Subcutaneous abdominal adipose tissue (tissue), 5 donors: ENCODE measurements around the gene ANKRD55.
A peak's percentile ranks its signal among the peaks of the same experiment; 100 is the strongest.
"Not testable (repeated sequence)": the region's sequence is repeated elsewhere in the genome, so short reads cannot be mapped to it uniquely, and the experiment has no call there.

ENCODE experiments used
- H3K27ac ChIP-seq: one replicate; pipeline ENCODE4 v1.7.0; 2013; ENCODE audit warnings: low read depth, mild to moderate bottlenecking, inconsistent platforms, low read length, moderate library complexity
- H3K27me3 ChIP-seq, 5 donors: one replicate each; pipeline ENCODE4 v1.7.0; 2013; ENCODE audit warnings: low read length in 5 of 5, inconsistent platforms in 1 of 5; ENCODE audit not compliant: control insufficient read depth in 5 of 5, insufficient read depth in 4 of 5
- H3K36me3 ChIP-seq, 5 donors: one replicate each; pipeline ENCODE4 v1.7.0; 2013; ENCODE audit warnings: low read length in 5 of 5; ENCODE audit not compliant: control insufficient read depth in 5 of 5, insufficient read depth in 5 of 5
- H3K4me1 ChIP-seq, 5 donors: one replicate each; pipeline ENCODE4 v1.7.0; 2013; ENCODE audit warnings: low read length in 5 of 5, mild to moderate bottlenecking in 3 of 5, moderate library complexity in 1 of 5; ENCODE audit not compliant: control insufficient read depth in 5 of 5, insufficient read depth in 5 of 5
- H3K4me3 ChIP-seq, 5 donors: one replicate each; pipeline ENCODE4 v1.7.0; 2013; ENCODE audit warnings: low read length in 5 of 5, low read depth in 1 of 5
- H3K9ac ChIP-seq, 5 donors: one replicate each; pipeline ENCODE4 v1.7.0; 2013; ENCODE audit warnings: low read length in 5 of 5, mild to moderate bottlenecking in 4 of 5, moderate library complexity in 3 of 5
- H3K9me3 ChIP-seq, 5 donors: one replicate each; pipeline ENCODE4 v1.7.0; 2013; ENCODE audit warnings: low read length in 5 of 5; ENCODE audit not compliant: control insufficient read depth in 5 of 5
- donor health status: healthy.
- donor health status: healthy.
- donor health status: healthy.
- donor health status: healthy.
- donor health status: healthy.

Gene ANKRD55

DNA sequence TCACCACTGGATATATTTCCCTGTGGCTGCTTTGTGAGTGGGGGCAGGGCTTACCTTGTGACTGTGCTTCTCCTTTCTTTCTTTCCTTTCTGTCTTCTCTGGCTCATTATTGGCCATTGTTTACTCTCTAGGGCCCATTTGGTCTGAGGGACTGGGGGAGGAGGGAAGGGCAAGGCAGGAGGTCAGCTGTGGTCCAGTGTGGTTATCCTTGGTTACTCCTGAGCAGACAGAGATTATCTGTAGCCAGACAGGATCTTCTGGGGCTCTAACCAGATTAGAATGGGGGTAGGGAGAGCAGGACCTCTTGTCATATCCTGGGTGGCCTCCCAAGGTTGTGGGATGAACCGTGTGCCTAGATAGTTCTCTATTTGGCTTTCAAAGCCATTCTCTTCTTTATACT lies 71.2 kb downstream of the ANKRD55 start:
- no peaks in the 10 kb centered on the region for H3K27me3 ChIP-seq
- H3K27ac ChIP-seq = no peak overlapping the region
- H3K4me1 ChIP-seq = peaks cover 0 to 16% (median 0%) of the 10 kb centered on the region in 5 donors
- H3K9ac ChIP-seq = no peak overlapping the region
- no peak overlapping the region for H3K4me3 ChIP-seq
- H3K9me3 ChIP-seq = no peaks in the 10 kb centered on the region
- no peaks in the 10 kb centered on the region for H3K36me3 ChIP-seq

DNA sequence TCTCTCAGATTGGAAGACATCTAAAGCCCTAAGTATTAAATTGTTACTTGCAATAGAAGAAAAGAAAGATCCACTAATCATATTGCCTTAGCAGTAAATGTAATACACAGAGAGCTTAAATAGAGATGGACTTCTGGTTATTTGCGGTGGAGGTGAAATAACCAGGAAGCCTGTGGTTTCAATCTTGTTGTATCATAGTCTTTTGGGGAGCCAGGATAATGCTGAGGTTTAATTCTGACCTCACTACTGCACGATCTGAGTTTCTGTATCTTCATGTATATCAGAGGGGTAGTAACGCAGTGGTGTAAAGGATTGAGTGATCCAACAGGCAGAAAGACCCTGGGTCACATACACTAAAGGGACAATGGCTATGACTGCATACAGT lies 71.7 kb downstream of the ANKRD55 start:
- Histone ChIP-seq H3K4me1 (peaks cover 0 to 19% (median 0%) of the 10 kb centered on the region in 5 donors), H3K9me3 (no peaks in the 10 kb centered on the region), H3K9ac (no peak overlapping the region), H3K36me3 (no peaks in the 10 kb centered on the region), H3K27me3 (no peaks in the 10 kb centered on the region), H3K27ac (no peak overlapping the region), H3K4me3 (no peak overlapping the region)

DNA sequence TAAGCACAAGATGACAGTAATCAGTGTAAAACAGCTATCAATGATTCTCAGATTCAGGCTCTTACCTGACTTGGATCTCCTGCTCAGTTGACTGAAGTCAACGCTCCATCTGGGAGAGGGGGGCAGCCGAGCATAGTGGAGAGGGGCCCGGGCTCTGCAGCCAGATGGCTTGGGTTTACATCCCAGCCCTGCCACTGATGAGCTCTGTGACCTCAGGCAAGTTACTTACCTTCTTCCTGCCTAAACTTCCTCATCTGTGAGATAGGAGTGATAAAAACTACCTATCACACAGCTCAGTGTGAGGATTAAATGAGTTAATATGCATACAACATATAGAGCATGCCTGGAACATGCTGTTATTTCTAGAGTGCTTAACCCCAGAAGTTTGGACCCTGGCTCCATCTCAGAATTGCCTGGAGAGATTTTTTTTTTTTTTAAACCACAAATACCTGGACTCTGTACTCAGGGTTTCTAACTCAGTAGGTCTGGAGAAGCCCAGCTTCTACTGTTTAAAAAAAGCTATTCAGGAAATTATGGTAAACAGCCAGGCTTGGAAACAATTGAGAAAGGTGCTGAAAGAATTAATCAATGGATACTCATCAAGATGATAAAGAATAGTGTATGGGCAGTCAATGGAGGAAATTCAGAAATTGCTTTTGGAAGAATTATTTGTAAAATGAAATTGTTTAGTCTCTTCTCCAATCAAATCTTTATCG lies 72.2 kb downstream of the ANKRD55 start:
- H3K9ac ChIP-seq = no peak overlapping the region
- H3K36me3 ChIP-seq = no peaks in the 10 kb centered on the region
- H3K9me3 ChIP-seq = no peaks in the 10 kb centered on the region
- H3K4me3 ChIP-seq = no peak overlapping the region
- no peak overlapping the region for H3K27ac ChIP-seq
- H3K27me3 ChIP-seq = no peaks in the 10 kb centered on the region
- H3K4me1 ChIP-seq = peaks cover 0 to 23% (median 0%) of the 10 kb centered on the region in 5 donors

DNA sequence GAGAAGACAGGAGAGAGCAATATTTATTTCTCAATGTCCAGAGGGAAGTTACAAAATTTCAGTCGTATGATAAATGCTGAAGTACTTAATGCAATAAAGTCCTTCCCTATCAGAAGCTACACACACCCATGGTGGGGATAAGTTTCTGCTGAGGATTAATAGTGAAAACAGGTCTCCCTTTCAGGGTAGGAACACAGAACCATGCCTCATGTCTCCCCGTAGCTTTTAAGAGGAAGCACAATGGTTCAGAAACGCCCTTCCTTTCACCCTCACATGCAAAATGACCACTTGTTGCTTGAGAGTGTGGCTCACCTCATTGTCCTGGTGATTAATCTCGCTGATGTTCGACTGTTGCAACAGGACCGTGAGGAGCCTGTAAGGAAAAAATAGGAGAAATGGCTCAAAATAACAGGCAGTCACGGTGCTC lies 73.6 kb downstream of the ANKRD55 start:
- H3K9me3 ChIP-seq = no peaks in the 10 kb centered on the region
- H3K4me1 ChIP-seq = peaks cover 0 to 32% (median 8%) of the 10 kb centered on the region in 5 donors
- no peak overlapping the region for H3K27ac ChIP-seq
- H3K36me3 ChIP-seq = no peaks in the 10 kb centered on the region
- H3K27me3 ChIP-seq = no peaks in the 10 kb centered on the region
- H3K4me3 ChIP-seq = peak overlapping the region in 1 of 5 donors; percentile 7
- H3K9ac ChIP-seq = no peak overlapping the region

DNA sequence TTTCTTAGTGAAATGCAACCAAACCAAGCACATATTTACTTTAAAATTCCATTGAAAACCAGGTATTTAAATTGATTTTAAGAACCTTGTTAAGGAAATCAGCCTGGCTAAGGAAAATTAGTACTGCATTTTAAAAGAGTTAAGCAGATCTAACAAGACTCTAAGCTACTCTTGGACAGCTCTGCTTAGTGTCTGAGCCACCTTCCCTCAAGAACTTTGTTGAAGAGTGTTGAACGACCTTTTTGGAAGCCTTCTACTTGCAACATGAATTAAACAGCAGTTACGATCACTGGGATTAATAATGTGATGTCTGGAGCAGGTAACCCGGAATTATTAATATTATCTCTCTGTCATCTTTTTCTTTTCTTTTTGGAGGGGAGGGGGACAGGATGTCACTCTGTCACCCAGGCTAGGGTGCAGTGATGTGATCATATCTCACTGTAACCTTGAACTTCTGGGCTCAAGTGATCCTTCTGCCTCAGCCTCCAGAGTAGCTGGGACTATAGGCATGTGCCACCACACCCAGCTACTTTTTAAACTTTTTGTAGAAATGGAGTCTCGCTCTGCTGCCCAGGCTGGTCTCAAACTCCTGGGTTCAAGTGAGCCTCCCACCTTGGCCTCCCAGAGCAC lies 74.7 kb downstream of the ANKRD55 start:
- no peak overlapping the region for H3K9ac ChIP-seq
- peaks cover 0 to 28% (median 8%) of the 10 kb centered on the region in 5 donors for H3K4me1 ChIP-seq
- no peak overlapping the region for H3K4me3 ChIP-seq
- H3K9me3 ChIP-seq = no peaks in the 10 kb centered on the region
- H3K36me3 ChIP-seq = no peaks in the 10 kb centered on the region
- H3K27ac ChIP-seq = no peak overlapping the region
- no peaks in the 10 kb centered on the region for H3K27me3 ChIP-seq

DNA sequence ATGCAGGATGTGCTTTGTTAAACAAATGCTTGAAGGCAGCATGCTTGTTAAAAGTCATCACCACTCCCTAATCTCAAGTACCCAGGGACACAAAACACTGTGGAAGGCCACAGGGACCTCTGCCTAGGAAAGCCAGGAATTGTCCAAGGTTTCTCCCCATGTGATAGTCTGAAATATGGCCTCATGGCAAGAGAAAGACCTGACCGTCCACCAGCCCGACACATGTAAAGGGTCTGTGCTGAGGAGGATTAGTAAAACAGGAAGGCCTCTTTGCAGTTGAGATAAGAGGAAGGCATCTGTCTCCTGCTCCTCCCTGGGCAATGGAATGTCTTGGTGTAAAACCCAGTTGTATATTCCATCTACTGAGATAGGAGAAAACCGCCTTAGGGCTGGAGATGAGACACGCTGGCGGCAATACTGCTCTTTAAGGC lies 75.9 kb downstream of the ANKRD55 start:
- H3K4me1 ChIP-seq = peaks cover 0 to 31% (median 9%) of the 10 kb centered on the region in 5 donors

DNA sequence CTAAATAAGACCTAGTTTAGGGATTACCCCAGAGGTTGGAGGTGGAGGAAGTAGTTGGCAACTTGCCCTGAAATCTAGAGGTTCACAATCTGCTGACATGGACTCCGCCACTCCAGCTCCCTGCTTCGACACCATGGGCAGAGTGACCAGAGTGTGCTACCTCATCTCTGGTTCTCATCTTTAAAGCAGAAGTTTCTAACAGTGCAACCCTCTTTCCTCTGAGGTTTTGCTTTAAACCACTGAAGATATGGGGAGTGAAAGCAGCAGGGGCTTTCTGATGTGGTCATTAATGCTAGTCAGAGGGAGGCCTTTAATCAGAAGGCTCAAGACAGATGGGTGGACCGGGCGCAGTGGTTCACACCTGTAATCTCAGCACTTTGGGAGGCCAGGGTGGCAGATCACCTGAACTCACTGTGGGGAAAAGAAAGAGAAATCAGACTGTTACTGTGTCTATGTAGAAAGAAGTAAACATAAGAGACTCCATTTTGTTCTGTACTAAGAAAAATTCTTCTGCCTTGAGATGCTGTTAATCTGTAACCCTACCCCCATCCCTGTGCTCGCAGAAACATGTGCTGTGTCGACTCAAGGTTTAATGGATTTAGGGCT lies 76.4 kb downstream of the ANKRD55 start:
- H3K4me3 ChIP-seq, H3K27ac ChIP-seq, H3K9me3 ChIP-seq, H3K9ac ChIP-seq, H3K27me3 ChIP-seq, H3K36me3 ChIP-seq: not testable (repeated sequence)
- H3K4me1 ChIP-seq = peaks cover 0 to 26% (median 9%) of the 10 kb centered on the region in 5 donors

More for the DNA sequence above, 75.9 kb downstream of the ANKRD55 start:
- H3K27ac ChIP-seq, H3K9ac ChIP-seq, H3K4me3 ChIP-seq, H3K36me3 ChIP-seq, H3K27me3 ChIP-seq, H3K9me3 ChIP-seq: not testable (repeated sequence)

DNA sequence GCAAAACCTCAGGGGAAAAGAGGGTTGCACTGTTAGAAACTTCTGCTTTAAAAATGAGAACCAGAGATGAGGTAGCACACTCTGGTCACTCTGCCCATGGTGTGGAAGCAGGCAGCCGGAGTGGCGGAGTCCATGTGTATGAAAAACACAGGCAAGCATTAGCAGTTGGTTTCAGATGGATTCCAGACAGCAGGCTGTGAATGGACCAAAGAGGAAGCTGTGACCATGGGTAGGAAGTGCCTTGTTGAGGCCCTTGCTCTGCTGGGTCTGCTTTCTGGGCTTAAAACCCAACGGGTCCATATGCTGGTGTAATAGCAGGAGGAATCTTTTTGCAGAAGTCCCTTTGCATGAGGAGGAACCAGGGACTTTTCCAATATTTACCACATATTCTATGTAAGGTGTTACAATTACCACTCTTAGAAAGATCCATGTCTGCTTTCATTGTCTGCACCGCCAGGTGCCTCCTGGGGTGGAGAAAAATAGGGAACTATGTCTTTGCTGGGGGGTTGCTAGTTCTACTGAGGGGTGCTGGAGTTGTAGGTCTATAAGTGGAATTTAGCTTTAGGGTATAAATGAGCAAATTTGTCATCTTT lies 77.0 kb downstream of the ANKRD55 start:
- Histone ChIP-seq H3K9ac (no peak overlapping the region), H3K27ac (no peak overlapping the region), H3K9me3 (no peaks in the 10 kb centered on the region), H3K27me3 (no peaks in the 10 kb centered on the region), H3K36me3 (no peaks in the 10 kb centered on the region), H3K4me1 (peaks cover 0 to 22% (median 9%) of the 10 kb centered on the region in 5 donors), H3K4me3 (no peak overlapping the region)

DNA sequence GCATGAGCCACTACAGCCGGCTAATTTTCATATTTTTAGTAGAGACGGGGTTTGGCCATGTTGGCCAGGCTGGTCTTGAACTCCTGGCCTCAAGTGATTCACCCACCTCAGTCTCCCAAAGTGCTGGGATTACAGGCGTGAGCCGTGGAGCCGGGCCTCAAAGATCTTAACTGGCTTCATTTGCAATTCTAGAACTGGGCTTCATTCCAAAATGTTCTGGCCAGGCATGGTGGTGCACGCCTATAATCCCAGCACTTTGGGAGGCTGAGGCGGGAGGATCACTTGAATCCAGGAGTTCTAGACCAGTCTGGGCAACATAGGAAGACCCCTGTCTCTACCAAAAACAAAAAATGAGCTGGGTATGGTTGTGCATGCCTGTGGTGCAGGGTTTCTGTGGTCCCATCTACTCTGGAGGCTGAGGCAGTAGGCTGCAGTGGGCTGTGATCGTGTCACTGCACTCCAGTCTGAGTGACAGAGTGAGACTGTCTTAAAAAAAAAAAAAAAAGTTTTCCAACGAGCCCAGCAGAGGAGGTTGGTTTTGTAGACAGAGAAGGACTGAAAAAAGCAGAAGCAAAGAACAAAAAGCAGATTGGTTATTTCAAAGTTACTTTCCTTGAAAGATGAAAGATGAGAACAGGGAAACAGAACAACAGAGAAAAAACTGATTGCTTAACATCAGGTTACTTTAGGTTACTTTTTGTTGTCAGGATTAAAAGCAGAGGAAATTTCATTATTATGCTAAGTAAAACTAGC lies 78.2 kb downstream of the ANKRD55 start:
- peaks cover 0 to 22% (median 9%) of the 10 kb centered on the region in 5 donors for H3K4me1 ChIP-seq
- H3K9ac ChIP-seq = no peak overlapping the region
- no peaks in the 10 kb centered on the region for H3K9me3 ChIP-seq
- H3K27me3 ChIP-seq = no peaks in the 10 kb centered on the region
- no peak overlapping the region for H3K4me3 ChIP-seq
- H3K36me3 ChIP-seq = no peaks in the 10 kb centered on the region
- no peak overlapping the region for H3K27ac ChIP-seq
